Activated effector memory CD4-positive, alpha-beta T cell treated with Interleukin-2 at 50 U/mL for 16 hours (primary cell): Measurements from ENCODE around the gene KIF3B.
"Not testable (repeated sequence)": the region's sequence is repeated elsewhere in the genome, so short reads cannot be mapped to it uniquely, and the experiment has no call there.

ENCODE experiments used
- DNase-seq: peaks from one replicate; pipeline ENCODE4 v3.0.0-alpha.2; 2020

The KIF3B gene

GRCh38 chr20:32277361-32278198 lies at the start of gene KIF3B:
Gene KIF3B, plus strand, starts transcription at chr20:32277651. Its CDS starts 32,127 bp downstream, at chr20:32309778.
- peak; percentile 79 for DNase-seq

GRCh38 chr20:32227744-32228688 lies 49.4 kb upstream of the KIF3B start:
- DNase-seq: no peak

- DNase-seq: no peak
Observed at GRCh38 chr20:32229251-32229747, 48.2 kb upstream of the KIF3B start.

- DNase-seq: no peak
Observed at GRCh38 chr20:32230707-32231106, 46.7 kb upstream of the KIF3B start.

GRCh38 chr20:32231245-32231644 lies 46.2 kb upstream of the KIF3B start:
- DNase-seq: no peak

DNA sequence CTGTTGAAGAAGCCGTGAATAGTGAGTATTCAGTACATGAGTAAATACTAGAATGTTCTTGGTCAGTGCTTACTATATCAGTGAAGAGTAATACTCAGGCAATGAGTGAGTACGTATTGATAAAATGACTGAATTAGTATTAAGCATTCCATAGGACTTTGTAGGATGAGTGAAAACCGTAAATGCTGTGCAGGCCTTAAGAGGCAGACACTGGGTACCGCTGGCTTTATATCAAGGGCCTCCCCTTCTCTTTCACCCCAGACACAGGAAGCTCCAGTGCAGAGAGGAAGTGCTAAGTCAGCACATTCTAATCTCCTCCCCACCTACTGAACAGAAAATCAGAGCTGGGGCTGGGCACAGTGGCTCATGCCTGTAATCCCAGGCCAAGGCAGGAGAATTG lies 45.6 kb upstream of the KIF3B start:
- DNase-seq: peak; percentile 23

GRCh38 chr20:32232326-32232886 lies 45.0 kb upstream of the KIF3B start:
- DNase-seq: no peak

GRCh38 chr20:32233286-32233685 lies 44.2 kb upstream of the KIF3B start:
- no peak for DNase-seq

DNA sequence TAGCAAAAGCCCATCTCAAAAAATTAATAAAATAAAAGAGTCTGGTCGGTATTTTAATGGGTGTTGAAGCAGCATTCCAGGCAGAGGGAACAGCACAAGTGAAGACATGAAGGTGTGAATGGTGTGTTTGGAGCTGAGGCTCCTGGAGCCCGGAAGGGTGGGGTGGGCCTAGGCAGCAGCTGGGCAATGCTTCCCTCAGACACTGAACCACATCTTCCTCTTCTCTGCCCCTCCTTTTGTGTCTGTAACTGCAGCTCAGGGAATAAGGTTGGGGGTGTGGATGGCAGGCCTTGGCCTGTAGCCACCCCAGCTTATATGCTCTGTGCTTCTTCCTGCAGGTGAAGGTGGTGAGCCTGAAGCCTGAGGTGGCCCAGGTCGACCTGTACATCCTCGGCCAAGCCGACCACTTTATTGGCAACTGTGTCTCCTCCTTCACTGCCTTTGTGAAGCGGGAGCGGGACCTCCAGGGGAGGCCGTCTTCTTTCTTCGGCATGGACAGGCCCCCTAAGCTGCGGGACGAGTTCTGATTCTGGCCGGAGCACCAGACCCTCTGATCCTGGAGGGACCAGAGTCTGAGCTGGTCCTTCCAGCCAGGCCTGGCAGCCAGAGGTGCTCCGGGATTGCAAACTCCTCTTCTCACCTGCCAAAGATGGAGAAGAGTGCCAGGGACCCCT lies 43.2 kb upstream of the KIF3B start:
- DNase-seq: no peak

GRCh38 chr20:32235331-32236047 lies 42.0 kb upstream of the KIF3B start:
- DNase-seq: no peak

DNA sequence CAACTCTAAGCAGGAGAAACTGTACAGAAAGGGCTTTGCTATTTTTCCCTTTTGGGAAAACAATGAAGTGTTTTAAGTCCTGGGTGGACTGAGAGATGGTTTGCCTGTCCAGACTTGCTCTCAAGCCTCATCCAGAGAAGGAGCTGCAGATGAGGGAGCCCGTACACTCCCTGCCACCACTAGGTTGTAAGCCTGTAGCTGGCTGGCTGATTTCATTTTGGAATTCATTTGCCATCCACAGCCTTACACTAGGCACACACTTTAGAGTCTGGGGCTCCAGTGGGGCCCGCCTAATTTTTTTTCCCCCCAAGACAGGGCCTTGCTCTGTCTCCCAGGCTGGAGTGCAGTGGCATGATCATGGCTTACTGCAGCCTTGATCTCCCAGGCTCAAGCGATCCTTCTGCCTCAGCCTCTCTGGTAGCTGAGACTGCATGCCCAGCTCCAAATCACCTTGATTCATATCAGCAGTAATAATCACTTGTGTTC lies 41.4 kb upstream of the KIF3B start:
- no peak for DNase-seq

GRCh38 chr20:32236819-32237218 lies 40.6 kb upstream of the KIF3B start:
- no peak for DNase-seq

DNA sequence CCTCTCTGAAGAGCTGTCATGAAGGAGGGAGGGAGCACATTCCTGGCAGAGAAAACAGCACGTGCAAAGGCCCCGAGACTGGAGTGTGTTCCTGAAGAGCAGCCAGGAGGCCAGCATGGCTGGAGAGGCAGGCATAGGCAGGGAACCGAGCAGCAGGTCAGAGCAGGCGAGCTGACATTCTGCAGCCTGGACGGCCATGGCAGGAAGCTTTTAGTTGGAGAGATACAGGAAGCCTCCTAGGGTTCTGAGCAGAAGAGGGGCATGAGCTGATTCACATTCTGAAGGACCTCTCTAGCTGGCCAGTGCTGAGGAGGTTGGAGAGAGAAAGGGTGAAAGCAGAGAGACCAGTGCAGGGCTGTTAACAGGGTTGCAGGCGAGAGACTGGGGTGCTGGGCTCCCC lies 40.0 kb upstream of the KIF3B start:
- no peak for DNase-seq

DNA sequence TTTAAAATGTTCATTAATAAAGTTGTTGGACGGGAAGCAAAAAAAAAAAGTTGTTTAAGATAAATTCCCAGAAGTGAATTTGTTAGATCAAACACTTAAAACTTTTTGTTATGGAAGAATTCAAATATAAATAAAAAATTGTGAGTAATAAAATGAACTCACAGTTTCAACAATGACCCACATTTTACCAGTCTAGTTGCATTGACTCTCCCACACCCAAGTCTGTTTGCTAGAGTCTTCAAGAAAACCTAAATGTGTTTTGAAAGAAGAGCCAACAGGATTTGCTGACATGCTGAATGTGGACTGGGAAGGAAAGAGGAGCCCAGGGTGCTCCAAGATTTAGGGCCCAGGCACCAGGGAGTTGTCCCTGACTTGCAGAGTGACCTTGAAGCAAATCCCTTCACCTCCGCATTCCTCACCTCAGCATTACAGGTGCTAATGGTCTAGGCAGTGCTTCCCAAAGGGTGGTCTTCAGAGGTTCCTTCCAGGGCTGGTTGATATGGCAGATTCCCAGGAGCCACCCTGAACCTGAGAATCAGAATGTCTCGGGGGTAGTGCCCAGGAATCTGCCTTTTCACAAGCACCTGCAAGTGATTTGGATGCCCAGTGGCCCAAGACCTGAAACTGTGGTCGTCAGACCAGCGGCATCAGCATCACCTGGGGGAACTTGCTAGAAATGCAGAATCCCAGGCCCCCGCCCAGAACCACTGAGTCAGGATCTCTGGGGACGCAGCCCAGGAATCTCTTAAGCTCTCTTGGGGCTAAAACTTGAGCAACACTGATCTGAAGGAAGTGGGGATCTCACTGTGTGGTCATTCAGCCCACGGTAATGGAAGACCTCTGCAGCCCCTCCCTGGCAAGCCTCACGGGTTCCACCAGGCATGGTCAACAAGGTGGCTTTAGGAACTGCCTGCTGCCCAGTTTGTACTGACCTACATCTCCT lies 38.7 kb upstream of the KIF3B start:
- DNase-seq: no peak

GRCh38 chr20:32240205-32240604 lies 37.2 kb upstream of the KIF3B start:
- DNase-seq: no peak

- DNase-seq: no peak
Observed at GRCh38 chr20:32241807-32242206, 35.6 kb upstream of the KIF3B start.

DNA sequence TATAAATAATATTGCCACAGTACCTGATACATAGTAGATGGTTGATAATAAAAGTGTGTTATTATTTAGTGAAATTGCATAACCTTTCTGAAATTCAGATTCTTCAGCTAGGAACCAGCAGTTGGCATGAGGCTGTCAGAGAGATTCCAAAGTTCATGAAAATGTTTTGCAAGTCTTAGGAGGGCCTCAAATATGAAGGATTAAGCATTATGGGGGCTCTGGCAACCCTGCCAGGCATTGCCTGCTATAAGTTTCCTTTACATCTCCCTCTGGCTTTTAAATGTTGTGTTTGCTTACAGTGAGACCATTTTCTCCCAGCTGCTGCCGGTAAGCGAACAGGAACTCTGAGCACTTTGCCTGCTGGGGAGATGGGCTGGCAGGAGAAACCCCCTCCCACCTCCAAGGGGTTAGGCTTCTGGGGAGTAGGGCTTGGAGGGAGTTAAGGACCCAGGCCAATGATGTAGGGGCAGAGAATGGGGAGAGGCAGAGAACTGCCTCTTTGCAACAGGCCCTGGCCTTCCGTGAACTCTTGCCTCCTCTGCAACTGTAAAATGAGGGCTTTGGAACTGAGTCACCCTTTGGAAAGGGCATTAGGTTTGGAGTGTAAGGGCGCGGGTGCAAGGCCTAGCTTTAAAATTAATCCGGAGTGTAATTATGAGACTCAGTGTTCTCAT lies 33.2 kb upstream of the KIF3B start:
- no peak for DNase-seq

DNA sequence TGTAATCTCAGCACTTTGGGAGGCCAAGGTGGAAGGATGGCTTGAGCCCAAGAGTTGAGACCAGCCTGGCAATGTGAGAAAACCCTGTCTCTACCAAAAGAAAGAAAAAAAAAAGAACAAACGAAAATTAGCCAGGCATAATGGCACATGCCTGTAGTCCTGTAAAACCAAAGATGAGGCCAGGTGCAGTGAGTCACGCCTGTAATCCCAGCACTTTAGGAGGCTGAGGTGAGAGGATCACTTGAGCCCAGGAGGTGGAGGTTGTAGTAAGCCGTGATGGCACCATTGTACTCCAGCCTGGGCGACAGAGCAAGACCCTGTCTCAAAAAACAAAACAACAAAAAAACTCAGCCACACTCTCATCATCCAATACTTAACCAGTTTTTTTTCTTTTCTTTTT lies 32.5 kb upstream of the KIF3B start:
- DNase-seq: no peak

DNA sequence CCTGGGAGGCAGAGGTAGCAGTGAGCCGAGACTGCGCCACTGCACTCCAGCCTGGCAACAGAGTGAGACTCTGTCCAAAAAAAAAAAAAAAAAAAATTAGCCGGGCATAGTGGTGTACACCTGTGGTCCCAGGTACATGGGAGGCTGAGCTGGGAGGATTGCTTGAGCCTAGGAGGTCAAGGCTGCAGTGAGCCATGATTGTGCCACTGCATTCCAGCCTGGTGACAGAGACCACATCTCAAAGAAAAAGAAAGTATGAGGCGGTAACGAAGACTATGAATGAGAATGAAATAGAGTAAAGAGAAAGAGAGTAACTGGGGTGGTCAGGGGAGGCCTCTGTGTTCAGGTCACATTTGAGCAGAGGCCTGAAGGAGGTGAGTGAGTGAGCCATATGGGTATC lies 31.2 kb upstream of the KIF3B start:
- DNase-seq: not testable (repeated sequence)

DNA sequence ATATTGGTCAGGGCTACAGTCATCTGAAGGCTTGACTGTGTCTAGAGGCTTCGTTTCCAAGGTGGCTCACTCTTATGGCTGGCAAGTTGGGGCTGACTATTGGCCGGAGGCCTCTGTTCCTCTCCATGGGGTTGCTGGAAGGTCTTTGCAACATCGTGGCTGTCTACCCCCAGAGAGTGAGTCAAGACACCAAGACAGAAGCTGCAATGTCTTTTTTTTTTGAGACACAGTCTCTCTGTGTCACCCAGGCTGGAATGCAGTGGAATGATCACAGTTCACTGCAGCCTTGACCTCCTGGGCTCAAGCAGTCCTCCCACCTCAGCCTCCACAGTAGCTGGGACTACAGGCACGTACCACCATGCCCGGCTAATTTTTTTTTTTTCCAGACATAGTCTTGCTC lies 29.4 kb upstream of the KIF3B start:
- DNase-seq: no peak
